K562 (cell line): ENCODE data around the gene MARK4. TPM values are rescaled to one million over a fixed set of nuclear protein-coding genes. Genes with fewer than 3 reads are reported as not detected.

Source experiments
- ATAC-seq: fragments of 200-7000 bp; cut with Tn5 transposase; 3 replicates; pipeline ENCODE4 v1.9.1; 2020; ENCODE audit warnings: moderate library complexity
- BruUV-seq: library from RNA; stranded (reverse); fragments of 400-500 nt; replicated peaks from 2 replicates; lab custom pipeline; 2021; lab: Mats Ljungman, UMichigan
- CTCF ChIA-PET: fragments of 300-600 bp; formaldehyde crosslinking; extraction: SDS; loops from one replicate; lab custom pipeline; 2021; ENCODE audit warnings: low intra/inter-chr PET ratio; lab: Yijun Ruan, JAX
- POLR2A ChIA-PET: fragments of 300-600, 350-650 bp; sonication (Branson Sonifier 250); formaldehyde crosslinking; extraction: SDS; loops from one replicate; lab custom pipeline; 2021; ENCODE audit warnings: antibody characterized with exemption, inconsistent platforms; lab: Yijun Ruan, JAX
- DNase-seq, 4 experiments: peaks; one replicate each; pipeline versions ENCODE4 v3.0.0 to v3.0.0-alpha.2; 2011 to 2018; ENCODE audit warnings: low spot score in 3 of 4, mixed read lengths in 3 of 4; ENCODE audit errors: extremely low read depth in 1 of 4
- FAIRE-seq: peaks from 2 replicates; lab custom pipeline; 2011; peaks lifted over from hg19 to GRCh38; lab: Jason Lieb, UNC
- H2AFZ ChIP-seq: 2 replicates; pipeline ENCODE4 v1.6.0; 2011; ENCODE audit warnings: low read depth, low read length, control low read depth, inconsistent platforms
- H3K27ac ChIP-seq: fragments of 200-600 bp; 3 replicates; pipeline ENCODE4 v1.8.0; 2011; ENCODE audit warnings: low read depth, mild to moderate bottlenecking, control low read depth, inconsistent platforms, low read length, moderate library complexity, mixed read lengths; ENCODE audit errors: extremely low read depth
- H3K27me3 ChIP-seq, 2 experiments: fragments of 300-600 bp in 1 of 2; 2 replicates in 1 of 2; 3 replicates in 1 of 2; pipeline versions ENCODE4 v1.6.0 to v1.8.0; 2011; ENCODE audit warnings: inconsistent platforms in 2 of 2, low read length in 2 of 2, mild to moderate bottlenecking in 1 of 2, mixed read lengths in 1 of 2, moderate library complexity in 1 of 2; ENCODE audit not compliant: control insufficient read depth in 2 of 2, insufficient read depth in 2 of 2
- H3K36me3 ChIP-seq: fragments of 300-600 bp; 3 replicates; pipeline ENCODE4 v1.8.0; 2011; ENCODE audit warnings: mild to moderate bottlenecking, low read length, inconsistent platforms; ENCODE audit not compliant: control insufficient read depth, insufficient read depth
- H3K4me1 ChIP-seq, 2 experiments: fragments of 200-600 bp in 1 of 2; replicated peaks in 1 of 2; 2 replicates in 1 of 2; 3 replicates in 1 of 2; pipeline versions ENCODE4 v1.5.1 to v1.8.0; 2011; ENCODE audit warnings: inconsistent platforms in 2 of 2, low read length in 2 of 2, mild to moderate bottlenecking in 1 of 2, mixed read lengths in 1 of 2, moderate library complexity in 1 of 2; ENCODE audit not compliant: control insufficient read depth in 2 of 2, insufficient read depth in 2 of 2
- H3K4me2 ChIP-seq: 2 replicates; pipeline ENCODE4 v1.6.1; 2011; ENCODE audit warnings: low read length, control low read depth, inconsistent platforms, mixed read lengths; ENCODE audit not compliant: insufficient read depth
- H3K4me3 ChIP-seq: fragments of 200-600 bp; sonication (generic), shearing (Covaris generic); 2 replicates; pipeline ENCODE4 v1.5.1; 2016; ENCODE audit warnings: control low read depth, inconsistent platforms
- H3K79me2 ChIP-seq: fragments of 200-600 bp; 3 replicates; pipeline ENCODE4 v1.8.0; 2011; ENCODE audit warnings: low read length, inconsistent platforms; ENCODE audit not compliant: control insufficient read depth, insufficient read depth
- H3K9ac ChIP-seq, 2 experiments: 2 replicates each; pipeline versions ENCODE4 v1.6.0 to v1.6.1; 2011; ENCODE audit warnings: low read depth in 2 of 2, low read length in 2 of 2, control low read depth in 1 of 2, inconsistent platforms in 1 of 2, mild to moderate bottlenecking in 1 of 2, mixed read lengths in 1 of 2; ENCODE audit not compliant: insufficient read depth in 1 of 2
- H3K9me1 ChIP-seq: one replicate; pipeline ENCODE4 v1.6.0; 2011; ENCODE audit warnings: inconsistent platforms, mild to moderate bottlenecking, low read length, moderate library complexity; ENCODE audit not compliant: control insufficient read depth, insufficient read depth
- H3K9me3 ChIP-seq: replicated peaks from 2 replicates; pipeline ENCODE4 v1.5.1; 2011; ENCODE audit warnings: low read depth, low read length, inconsistent platforms; ENCODE audit not compliant: control insufficient read depth, insufficient read depth
- H4K20me1 ChIP-seq: replicated peaks from 2 replicates; pipeline ENCODE4 v1.6.1; 2011; ENCODE audit warnings: low read length, inconsistent platforms, mixed read lengths; ENCODE audit not compliant: control insufficient read depth, insufficient read depth
- MYBL2 ChIP-seq, 2 experiments: fragments of 450-650 bp in 1 of 2; sonication (generic) in 1 of 2; formaldehyde crosslinking in 1 of 2; IDR thresholded peaks; 2 replicates each; pipeline versions ENCODE4 v1.6.1 to v1.8.1; 2017 to 2022; ENCODE audit warnings: borderline replicate concordance in 1 of 2, inconsistent platforms in 1 of 2, low read depth in 1 of 2, mild to moderate bottlenecking in 1 of 2, missing genetic modification reagents in 1 of 2, moderate library complexity in 1 of 2
- ZFP36 ChIP-seq: fragments of 150-350 bp; IDR thresholded peaks from 2 replicates; pipeline ENCODE4 v1.6.1; 2018; ENCODE audit warnings: low read length, low read depth; ENCODE audit not compliant: partially characterized antibody
- WGBS: fragments of 100-300 bp; shearing (Covaris generic); methylation state at CpG from one replicate; pipeline ENCODE4 v1.1.6; 2016; ENCODE audit warnings: low coverage, mixed read lengths; ENCODE audit not compliant: insufficient coverage; ENCODE audit errors: missing lambda C conversion rate; 5-methylcytosine and 5-hydroxymethylcytosine counted together
- in situ Hi-C: fragments of 300-500 bp; cut with MboI; formaldehyde crosslinking; loops from 4 replicates; pipeline ENCODE4 v1.15.0; 2018; ENCODE audit warnings: inconsistent platforms, mixed read lengths
- intact Hi-C: fragments of 100-400 bp; cut with micrococcal nuclease; formaldehyde crosslinking; loops from 2 replicates; pipeline ENCODE4 v1.14.2; 2022
- polyA plus RNA-seq, 8 experiments: library from polyadenylated mRNA; depleted of rRNA in 4 of 8; stranded (reverse) in 5 of 8; unstranded in 3 of 8; fragments of >200 nt; fragmentation: Nextera tagmentation in 2 of 8; fragmentation: Illumina TruSeq in 1 of 8; extraction: Ambion mirVana in 2 of 8; extraction: Trizol in 1 of 8; gene quantifications; 2 replicates each; pipeline versions ENCODE4 v1.2.1 to v1.2.3, GENCODE V29; 2011 to 2014; ENCODE audit warnings: inconsistent platforms in 1 of 8, missing spikeins in 1 of 8
- total RNA-seq, 7 experiments: library from RNA; depleted of rRNA in 6 of 7; stranded (reverse); fragments of >200 nt in 6 of 7; fragmentation: Illumina TruSeq in 2 of 7; extraction: Trizol in 2 of 7; gene quantifications; 2 replicates each; pipeline versions ENCODE4 v1.2.1 to v1.2.3, GENCODE V29; 2011 to 2021; ENCODE audit warnings: low replicate concordance in 1 of 7

MARK4 gene
- total and polyA plus RNA-seq, 9 of the 15 experiments (the other 6 are each of a cell fraction or from before 2014, with no cell fraction given): 0.52 to 29.4 (median 8.6) TPM

GRCh38 chr19:45218426-45218825, 32.6 kb upstream of the MARK4 start:
- peak in 1 of 4 experiments; percentile 11 for DNase-seq
- H3K9me1 ChIP-seq: no peaks in the 10 kb centered on the region
- H3K36me3 ChIP-seq: no peaks in the 10 kb centered on the region; the same call in 2 of the 3 replicates
- FAIRE-seq: no peak
- H3K79me2 ChIP-seq: no peaks in the 10 kb centered on the region
- ATAC-seq: no peak
- H3K4me1 ChIP-seq: peaks cover 11 to 19% of the 10 kb centered on the region in 2 experiments; a peak in 4 of 5 replicates
- H3K9me3 ChIP-seq: no peaks in the 10 kb centered on the region
- H3K27me3 ChIP-seq: no peaks in the 10 kb centered on the region
- H3K9ac ChIP-seq: no peak overlapping the region
- H3K27ac ChIP-seq: peak overlapping the region; percentile 38; the same call in 1 of the 3 replicates
- H4K20me1 ChIP-seq: no peaks in the 10 kb centered on the region
- no peak for TF ChIP-seq MYBL2 (IDR thresholded peaks at IDR 0.05; ENCODE audit: low read depth)
- no peak for TF ChIP-seq MYBL2 (CRISPR knock-in tag; IDR thresholded peaks at IDR 0.05; ENCODE audit: borderline replicate concordance)
- TF ChIP-seq ZFP36: peak; percentile 91
- no peak overlapping the region for H3K4me2 ChIP-seq
- 51% methylated on average over 4 of the region's 4 CpGs for WGBS
- in situ Hi-C loops (no loop called here), intact Hi-C loops (no loop called here)
- H2AFZ ChIP-seq: no peak overlapping the region
- BruUV-seq: no TSS peak
- ChIA-PET CTCF (no interaction called here), POLR2A (interaction anchor here (0.7 kb wide), 1 partner anchor 18 kb away, joined by 3 read pairs; no protein-coding TSS in a partner anchor)
- no peak overlapping the region for H3K4me3 ChIP-seq
